Activated CD4-positive, CD25-positive, alpha-beta regulatory T cell treated with anti-CD3 and anti-CD28 coated beads, Interleukin-2, amount 50 U/mL, for 72 hours (primary cell): ENCODE measurements around the gene MYBPC2.

ENCODE experiments used
- DNase-seq: peaks from one replicate; pipeline ENCODE4 v3.0.0; 2021

MYBPC2 gene

DNA sequence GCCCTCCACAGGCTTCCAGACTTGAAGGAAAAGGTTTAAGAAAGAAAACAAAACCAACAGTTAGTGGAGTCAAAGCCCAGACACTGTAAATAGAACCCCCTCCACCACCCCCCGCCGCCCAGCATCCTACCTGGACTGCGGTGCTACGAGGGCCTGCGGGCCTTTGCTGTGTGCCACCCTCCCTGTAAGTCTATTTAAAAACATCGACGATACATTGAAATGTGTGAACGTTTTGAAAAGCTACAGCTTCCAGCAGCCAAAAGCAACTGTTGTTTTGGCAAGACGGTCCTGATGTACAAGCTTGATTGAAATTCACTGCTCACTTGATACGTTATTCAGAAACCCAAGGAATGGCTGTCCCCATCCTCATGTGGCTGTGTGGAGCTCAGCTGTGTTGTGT is 50.2 kb downstream of the MYBPC2 start:
- no peak for DNase-seq

DNA sequence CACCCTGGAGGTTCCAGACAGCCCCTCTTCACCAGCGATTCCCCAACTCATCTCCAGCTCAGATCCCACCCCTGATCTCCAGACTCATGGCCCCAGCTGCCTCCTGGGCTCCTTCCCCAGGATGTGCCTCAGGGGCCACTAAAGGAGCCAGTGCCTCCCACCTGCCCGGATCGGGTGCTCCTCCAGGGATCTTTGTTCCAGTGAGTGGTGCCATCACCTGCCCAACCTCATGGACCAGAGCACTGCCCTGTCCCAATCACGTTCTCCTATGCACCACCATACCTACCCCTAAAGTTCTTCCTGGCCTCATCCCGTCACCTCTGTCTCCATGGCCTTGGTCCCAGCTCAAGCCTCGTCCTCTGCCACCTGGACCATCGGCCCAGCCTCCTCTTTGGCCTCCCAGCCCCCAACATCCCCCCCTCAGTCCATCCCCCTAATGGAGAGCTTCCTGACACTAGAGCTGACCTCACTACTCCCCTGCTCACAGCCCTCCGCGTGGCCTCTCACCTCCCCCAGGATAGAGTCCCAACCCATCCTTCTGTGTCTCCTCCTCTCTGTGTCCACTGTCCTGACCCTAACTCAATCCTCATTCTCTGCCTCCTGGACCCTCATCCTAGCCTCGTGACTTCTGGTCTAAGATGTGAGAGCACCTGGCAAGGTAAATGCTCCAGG is 52.7 kb downstream of the MYBPC2 start:
- no peak for DNase-seq

DNA sequence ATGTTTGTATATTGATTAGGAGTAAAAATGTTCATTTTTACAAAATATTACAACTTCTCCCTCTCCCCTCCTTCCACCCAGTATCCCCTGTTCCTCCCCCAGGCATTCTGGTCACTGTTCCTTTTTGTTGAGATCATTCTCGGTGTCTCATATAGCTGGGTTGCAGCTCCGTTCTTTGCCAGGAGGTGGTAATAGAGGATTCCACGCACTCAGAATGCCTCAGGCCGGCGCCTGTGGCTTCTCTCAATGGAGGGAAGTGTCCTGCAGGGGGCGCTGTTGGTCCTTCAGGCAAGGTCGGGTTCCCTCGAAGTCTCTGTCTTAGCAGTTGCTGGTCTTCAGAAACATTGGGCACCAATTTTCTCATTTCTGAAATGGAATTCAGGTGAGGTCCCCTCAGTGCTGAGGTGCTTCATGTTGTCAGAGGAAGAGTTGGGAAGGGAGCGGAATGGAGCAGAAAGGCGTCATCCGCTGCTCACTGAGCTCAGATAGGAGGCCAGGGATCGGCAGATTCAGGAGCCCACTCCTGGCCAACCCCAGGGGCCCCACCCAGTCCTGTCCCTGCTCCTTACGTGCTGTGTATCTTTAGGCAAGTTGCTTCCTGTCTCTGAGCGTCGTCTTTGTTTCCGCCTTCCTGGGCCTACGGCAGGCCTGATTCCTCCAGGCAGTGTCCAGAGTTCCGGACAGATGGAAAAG is 54.3 kb downstream of the MYBPC2 start:
- peak; percentile 74 for DNase-seq

DNA sequence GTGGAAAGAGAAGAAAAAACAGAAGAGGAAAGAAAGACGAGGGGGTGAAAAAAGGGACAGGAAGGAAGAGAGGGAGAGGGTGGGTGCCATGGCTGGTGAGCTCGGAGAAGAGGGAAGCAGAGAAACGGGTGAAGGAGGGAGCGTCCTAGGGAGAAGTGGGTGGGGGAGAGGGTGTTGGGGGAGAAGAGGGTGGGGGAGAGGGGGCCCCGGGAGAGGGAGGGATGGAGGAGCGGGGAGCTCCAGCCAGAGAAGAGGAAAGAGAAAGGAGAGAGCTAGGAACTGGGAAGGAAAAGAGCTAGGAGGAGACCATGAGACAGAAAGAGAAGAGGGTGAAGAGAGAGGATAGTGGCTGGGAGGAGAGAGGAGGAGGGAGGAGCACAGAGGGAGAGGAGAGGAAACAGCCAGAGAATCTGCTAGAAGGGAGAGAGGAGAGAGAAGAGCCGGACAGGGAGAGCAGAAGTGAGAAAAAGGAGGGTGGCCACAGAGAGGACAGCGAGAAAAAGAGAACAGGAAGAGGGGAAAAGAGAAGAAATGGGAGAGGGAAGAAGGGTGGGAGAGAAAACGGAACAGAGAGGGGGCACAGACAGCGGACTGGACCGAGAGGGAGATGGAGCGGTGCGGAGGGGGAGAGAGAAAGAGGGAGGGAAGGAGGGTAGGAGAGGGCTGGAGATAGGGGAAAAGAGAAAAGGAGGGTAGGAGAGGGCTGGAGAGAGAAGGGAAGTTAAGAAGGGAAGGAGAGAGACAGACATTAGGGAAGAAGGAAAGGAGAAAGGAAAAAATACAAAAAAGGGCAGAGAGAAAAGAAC is 55.9 kb downstream of the MYBPC2 start:
- no peak for DNase-seq

DNA sequence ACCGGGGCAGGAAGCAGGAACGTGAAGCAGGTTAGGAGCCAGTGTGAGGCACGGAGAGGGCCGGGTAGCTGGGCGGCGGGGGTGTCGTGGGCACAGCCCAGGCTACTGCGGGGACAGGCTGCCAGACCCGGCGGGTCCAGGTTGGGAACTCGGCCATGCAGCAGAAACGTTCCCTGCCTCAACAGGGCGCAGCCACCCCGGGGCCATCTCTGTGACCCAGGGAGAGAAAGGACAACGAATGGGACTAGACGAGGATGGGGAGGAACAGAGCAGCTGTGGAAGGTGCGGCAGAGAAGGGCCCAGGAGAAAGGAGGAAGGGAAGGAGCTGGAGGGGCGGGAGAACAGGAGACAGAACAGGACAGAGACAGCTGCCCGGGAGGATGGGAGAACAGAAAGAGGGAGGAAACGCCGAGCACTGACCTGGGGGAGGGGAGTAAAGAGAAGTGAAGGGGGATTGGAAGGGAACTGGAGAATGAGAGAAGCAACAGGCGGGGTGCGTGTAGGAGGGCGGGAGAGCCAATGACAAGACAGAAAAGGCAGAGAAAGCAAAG is 56.8 kb downstream of the MYBPC2 start:
- DNase-seq = no peak

DNA sequence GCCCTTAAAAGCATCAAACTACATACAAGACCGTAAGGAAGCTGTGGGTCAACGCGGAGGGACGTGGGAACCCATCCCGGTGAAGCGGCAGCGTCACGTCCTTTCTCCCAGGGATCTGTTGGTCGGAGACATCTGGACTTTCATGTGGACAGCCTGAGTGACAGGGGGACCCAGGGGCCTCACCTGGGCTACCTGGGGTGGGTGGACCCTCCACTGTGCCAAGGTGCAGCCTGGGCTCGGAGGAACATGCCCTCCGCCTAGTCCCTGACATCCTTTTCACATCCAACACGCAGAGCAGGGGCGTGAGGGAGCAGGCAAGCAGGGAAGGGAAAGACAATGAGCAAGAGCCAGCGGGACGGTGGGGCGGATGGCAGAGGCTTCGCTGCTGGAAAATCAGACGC is 57.7 kb downstream of the MYBPC2 start:
- no peak for DNase-seq

DNA sequence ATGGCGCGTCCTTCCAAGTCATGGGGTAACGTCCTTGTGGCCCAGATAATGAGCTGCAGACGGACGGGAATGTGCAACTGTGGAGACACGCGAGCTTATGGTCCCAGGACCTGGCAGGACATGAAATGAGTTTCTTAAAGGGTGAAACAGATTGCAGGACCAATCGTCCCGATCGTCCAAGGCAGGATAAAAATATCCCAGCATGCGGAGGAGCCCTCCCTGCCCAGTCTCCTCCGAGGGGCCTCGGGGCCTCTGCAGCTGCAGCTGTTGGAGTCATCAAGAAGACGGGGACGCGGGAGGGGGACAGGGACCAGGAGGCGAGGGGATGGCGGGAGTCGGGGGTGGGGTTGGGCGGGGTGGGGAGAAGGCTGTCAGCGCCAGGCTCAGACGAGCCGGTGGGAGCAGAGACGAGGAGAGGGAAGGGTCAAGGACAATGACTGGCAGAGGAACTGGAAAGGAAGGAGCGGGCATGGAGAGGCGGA is 58.3 kb downstream of the MYBPC2 start:
- DNase-seq = no peak

DNA sequence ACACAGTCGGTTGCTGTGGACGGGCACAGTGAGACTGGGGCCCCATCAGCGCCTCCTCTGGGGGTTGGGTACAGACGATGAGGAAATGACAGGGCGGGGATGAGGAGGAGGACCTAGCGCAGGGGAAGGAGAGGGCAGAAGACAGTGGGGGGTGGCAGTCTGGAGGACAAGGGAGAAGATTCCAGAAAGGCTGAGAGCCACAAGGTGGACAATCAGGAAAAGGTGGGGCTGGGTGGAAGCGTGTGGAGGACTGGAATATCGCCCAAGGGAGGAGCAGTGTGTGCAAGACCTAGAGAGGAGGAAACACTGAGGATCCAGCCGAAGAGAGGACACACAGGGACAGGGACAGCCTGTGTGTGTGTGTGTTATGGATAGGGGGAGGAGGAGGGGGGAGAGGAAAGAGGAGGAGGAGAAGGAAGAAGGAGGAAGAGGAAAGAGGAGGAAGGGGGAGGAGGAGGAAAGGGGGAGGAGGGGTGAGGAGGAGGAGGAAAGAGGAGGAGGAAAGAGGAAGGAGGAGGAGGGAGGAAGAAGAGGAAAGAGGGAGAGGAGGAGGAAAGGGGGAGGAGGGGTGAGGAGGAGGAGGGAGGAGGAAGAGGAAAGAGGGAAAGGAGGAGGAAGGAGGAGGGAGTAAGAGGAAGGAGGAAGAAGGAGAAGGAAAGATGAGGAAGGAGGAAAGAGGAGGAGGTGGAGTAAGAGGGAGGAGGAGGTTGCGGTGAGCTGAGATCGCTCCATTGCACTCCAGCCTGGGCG is 59.8 kb downstream of the MYBPC2 start:
- DNase-seq = no peak

DNA sequence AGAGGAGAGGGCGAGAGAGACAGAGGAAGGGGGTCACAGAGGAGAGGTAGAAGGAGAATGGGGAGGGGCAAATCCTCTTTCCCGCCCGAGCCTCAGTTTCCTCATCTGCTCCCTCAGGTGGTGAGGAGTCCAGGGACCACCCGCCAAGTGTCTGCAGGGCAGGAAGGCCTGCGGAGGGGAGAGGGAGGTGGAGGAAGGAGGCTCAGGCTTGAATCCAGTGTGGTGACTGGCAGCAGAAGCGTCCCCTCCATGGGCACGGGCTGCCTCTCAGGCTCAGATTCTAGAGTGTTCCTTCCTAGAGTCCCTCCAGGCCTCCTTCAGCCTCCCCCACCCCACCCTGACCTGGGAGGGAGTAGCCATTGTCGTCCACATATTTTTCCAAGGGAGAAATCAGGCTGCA is 60.5 kb downstream of the MYBPC2 start:
- no peak for DNase-seq

DNA sequence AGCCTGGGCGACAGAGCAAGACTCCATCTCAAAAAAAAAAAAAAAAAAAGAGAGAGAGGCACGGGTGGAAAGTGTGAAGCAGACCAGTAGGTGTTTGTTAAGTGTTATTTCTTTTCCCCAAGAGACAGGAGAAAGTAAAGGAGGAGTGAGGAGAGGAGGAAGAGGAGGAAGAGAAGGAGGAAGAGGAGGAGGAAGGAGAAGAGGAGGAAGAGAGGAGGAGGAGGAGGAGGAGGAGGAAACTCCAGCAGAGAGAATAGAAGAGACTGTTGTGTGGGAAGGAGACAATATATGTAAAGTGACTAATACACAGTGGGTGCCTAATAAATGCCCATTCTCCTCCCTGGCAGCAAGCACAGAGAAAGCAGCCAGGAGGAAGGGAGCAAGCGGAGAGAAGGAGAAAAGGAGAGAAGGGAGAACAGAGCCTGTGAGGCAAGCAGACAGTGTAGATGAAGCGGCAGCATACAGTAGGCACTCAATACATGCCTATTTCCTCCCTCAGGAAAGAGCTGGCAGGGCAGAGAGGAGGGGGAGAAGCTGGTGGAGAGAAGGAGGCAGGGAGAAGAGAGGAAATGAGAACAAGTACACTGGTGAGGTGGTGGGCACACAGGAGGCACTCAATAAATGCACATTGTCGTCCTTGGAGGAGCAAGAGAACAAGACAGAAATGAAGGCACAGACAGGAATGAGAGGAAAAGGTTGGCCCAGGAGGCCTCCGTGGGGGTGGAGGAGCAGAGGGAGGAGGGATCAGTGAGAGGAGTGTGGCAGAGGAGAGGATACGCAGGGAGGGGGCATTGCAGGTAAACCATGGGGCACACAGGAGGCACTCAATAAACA is 61.7 kb downstream of the MYBPC2 start:
- no peak for DNase-seq

DNA sequence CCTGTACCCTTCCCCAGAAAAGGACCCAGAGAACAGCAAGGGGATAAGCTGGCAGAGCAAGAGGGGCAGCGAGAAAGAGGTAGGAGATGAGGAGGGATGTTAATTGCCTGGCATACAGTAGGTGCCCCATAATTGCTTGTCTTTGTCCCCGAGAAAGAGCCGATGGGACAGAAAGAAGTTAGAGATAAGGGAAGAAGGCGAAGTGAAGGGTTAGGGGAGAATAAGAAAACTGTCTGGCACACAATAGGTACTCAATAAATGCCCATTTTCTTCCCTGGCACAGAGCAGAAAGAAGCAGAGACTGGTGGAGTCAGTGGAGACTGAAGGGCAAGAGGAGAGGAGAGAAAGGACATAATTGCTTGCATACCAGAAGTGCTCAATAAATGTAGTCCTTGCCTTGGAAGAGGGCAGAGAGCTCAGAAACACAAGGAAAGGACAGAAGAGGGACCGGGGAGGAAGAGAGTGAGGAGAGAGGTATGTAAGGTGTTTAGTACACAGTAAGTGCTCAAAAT is 62.4 kb downstream of the MYBPC2 start:
- no peak for DNase-seq

DNA sequence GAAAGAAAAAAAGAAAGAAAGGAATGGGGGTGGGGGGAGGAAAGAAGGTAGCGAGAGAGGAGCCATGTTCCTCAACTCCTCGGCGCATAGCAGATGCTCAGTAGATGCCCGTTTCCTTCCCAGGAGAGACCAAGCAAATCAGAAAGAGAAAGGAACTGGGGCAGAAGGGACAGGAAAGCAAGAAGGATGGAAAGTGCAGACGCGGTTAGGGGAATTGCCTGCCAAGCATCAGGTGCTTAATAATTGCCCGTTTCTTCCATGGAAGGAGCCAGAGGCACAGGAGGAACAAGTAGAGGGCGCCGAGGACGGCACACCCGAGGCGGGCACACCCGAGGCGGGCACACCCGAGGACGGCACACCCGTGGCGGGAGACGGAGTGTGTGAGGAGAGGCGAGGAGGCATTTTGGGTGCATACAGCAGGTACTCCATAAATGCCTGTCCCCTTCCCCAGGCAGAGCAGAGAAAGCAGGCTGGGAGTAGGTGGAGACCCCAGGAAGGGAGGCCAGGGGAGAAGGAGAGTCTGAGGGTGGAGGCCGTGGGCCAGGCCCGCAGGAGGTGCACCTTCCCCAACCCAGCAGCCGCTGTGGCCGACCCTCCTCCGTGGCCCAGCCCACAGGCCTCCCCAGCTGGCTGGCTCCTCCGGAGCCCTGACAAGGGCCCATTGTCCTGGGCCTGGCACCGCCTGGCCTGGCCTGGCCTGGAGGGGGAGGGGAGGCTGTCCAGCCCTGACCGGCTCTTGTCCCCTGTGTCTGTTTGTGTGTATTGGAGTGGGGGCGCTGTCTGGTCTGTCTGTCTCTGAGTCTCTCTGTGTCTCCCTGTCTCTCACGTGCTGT is 63.7 kb downstream of the MYBPC2 start:
- DNase-seq = no peak

DNA sequence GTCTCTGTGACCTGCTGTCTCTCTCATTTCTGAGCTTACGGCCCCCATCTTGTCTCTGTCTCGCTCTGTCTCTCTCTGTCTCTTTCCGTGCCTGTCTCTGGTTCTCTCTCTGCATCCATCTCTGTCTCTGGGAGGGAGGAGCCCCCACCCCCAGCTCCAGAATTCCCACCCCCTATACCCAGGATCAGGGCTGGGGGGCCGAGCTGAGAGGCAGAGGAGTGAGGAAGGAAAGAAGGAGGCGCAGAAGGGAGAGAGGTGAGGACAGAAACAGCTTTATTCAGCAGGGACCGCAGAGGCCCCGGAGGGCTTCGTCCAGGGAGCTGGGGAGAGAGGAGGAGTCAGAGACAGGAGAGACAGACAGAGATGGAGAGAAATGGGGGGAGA is 64.3 kb downstream of the MYBPC2 start:
- no peak for DNase-seq

DNA sequence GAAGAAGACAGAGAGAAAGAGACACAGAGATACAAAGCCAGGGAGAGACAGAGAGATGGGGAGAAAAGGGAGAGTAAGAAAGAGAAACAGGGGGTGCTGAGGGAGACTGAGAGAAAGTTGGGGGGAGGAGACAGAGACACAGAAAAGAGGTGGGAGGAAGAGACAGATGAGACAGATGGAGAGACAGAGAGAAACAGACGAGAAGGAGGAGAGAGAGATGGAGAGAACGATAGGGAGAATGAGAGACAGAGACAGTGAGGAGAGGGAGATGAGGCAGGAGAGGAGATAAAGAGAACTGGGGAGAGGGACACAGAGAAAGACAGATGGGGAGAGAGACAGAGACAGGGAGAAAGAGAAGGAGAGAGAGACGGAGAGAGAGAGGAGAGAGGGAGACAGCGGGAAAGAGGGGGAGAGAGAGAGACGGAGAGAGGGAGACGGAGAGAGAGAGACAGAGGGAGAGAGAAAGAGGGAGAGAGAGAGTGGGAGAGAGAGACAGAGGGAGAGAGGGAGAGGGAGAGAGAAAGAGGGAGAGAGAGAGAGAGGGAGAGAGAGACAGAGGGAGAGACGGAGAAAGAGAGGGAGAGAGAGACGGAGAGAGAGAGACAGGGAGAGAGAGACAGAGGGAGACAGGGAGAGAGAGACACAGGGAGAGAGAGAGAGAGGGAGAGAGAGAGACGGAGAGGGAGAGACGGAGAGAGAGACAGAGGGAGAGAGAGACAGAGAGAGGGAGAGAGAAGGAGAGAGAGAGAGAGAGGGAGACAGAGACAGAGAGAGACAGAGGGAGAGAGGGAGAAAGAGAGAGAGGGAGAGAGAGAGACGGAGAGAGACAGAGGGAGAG is 65.7 kb downstream of the MYBPC2 start:
- DNase-seq = no peak

DNA sequence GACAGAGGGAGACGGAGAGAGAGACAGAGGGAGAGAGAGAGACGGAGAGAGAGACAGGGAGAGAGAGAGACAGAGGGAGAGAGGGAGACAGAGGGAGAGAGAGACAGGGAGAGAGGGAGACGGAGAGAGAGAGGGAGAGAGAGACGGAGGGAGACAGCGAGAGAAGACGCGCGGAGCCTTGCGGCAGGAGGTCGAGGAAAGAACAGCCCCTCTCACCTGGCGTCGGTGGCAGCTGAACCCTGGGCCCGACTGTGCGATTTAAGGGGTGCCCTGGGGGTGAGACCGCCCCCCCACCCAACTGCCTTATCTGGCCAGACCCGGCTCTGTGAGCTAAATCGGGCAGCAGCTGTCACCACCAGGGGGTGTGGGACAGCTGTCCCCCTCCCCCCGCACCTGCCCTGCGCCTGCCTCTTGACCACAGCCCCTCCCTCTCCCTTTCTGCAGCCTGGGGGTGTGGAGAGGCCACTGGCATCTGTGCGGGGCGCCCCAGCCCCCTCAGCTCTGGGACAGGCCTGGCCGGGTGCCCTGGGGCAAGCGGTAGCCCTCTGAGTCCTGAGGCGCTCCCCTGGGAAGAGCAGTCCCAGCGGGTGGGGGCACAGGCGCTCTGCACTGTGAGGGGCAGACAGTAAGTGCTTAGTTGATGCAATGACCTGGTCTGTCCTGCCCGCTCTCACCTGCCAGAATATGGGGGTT is 67.5 kb downstream of the MYBPC2 start:
- no peak for DNase-seq

DNA sequence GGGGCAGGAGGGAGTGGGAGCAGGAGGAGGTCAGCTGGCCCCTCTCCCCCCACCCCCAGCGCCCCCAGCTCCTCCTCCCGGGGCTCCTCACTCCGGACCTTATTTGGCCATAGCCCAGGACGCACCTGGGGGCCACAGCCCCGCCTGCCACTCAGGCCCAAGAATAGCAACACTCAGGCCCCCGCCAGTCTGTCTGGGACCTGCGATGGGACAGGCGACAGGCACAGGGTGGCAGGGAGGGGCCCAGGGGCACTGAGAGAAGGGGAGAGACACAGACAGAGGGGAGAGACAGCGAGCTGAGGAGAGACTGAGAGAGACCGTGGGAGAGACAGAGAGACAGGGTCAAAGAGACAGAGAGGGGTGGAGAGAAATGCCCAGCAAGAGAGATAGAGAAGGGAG is 68.1 kb downstream of the MYBPC2 start:
- DNase-seq = no peak

DNA sequence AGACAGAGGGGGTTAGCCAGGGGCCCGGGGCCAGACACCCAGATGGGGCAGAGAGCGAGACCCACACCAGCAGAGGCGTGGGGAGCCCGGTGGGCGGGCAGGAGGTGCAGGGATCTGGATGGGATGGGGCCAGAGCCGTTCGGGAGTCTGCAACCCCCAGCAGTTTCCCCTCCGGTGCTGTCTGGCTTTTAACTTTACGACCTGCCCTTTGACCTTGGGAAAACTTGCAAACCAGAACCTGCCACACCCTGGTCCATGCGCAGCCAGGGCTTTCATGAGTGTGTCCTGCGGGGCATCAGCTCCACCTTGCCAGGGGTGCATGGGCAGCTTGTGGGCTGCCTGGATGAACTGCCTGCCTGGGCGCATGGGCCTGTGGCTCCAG is 68.5 kb downstream of the MYBPC2 start:
- no peak for DNase-seq

DNA sequence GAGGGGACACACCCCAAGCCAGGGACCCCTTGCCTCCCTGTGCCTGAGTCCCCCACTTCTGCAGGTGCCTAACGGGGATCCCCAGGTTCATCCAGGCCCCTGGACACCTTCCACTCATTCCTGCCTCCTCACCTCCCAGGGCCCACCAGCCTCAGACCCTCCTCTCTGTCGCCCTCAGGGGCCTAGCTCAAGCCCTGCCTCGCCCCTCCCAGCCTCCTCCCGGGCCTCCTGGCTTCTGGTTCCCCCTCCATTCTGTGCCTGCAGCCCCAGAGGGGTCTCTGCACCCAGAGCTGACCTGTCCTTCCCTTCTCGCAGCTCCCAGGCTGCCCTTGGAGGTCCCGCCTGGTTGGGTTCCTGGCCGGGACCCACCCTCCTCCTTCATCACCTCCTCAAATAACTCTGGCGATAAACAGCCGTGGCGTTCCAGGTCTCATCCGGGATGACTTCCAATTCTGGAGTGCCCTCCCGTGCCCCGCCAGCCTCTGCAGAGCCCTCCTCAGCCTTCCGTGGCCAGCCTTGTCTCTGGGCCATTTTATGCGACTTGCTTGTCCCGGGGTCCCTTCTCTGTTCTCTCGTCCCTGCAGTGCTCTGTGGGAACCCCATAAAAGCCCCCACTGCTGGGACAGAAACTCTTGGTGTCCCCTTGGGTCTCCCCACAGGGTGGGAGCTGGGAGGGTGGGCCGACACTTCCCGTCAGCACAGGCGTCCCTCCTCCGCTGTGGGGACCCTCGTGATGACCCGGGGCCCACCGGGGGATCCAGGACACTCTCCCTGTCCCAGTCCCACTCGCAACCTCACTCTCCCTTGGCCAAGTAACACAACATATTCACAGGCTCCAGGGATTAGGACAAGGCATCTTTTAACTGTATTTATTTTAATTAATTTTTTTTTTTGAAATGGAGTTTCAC is 69.1 kb downstream of the MYBPC2 start:
- no peak for DNase-seq
